TTC549 (cell line): ENCODE measurements around the gene SF3A1.

Source experiments
- FAIRE-seq: peaks from 2 replicates; lab custom pipeline; 2012; peaks lifted over from hg19 to GRCh38; lab: Jason Lieb, UNC

Gene SF3A1

DNA sequence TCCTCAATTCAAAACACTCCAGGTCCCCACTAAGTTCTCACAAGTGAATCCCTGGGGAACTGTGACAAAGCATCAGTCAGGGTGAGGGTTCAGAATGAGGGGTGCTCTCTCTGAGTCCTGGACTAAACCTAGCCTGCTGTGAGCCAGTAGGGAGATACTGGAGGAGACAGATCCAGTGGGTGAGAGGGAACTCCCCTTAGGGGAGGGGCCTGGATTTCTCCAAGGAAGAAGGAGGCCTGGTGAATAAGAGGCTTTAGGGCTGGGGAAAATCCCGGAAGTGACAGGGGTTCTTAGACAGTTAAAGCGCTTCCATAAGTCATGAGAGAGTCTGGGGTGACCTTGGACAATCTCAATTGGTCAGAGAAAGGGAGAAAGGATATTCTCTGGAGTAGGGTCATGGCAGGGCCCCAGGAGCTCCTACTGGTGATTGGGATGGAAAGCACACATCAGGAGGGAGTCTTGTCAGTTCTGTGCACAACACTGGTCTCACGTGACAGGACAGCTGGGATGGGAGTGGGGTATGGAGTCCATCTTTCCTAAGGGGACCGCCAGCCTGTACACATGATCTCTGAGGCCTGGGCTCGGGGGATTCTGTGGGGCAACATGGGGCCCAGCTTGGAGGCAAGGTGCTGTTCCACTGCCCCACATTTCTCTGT, 31.5 kb downstream of the SF3A1 start:
- FAIRE-seq: no peak

DNA sequence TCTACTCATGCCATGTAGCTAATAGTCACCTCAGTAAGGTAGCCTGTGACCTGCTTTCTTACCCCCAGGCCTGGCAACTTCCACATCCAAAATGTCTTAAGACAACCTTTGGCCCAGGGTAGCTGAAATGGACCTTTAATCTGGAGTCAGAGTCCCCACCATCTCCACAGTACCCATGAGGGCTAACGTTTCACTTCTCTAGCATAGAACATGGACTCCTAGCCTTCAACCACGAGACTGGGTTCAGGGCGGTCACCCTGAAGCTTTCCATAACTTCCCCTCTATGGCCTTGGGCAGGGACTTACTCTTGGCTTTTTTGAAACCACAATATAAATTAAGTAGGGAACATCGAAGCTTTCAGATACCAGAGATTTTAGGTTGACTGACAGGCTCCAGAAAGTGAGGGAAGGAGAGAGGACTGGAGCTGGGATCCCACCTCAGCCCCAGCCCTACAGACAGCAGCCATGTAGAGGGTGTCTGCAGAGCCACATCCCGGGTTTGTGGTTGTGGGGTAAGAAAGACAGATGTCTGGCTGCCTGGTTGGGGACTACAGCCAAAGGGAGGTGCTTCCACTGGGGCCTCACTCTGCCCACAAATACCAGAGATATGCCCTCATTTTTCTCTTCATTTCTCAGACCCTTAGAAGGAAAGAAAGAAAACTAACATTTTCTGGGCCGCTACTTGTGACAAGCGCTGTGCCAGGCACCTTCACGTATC, 32.5 kb downstream of the SF3A1 start:
- no peak for FAIRE-seq

DNA sequence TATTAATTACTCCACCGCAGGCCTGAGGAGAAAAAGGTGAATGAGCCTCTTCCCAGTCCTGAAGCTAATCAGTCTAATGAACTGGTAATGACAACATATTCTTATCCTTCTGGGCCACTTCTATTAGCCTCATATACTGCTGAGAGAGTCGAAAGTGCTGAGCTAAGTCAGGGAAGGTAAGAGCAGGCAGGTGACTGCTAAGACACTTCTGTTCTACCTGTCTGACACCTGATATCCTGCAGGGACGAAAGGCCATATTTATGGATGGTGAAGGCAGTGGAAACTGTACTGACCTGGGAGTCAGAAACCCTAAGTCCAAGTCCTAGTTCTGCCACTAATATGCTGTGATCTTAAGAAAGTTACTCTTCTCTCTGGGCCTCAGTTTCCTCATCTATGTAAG, 33.4 kb downstream of the SF3A1 start:
- FAIRE-seq: no peak

- no peak for FAIRE-seq
These were observed 35.2 kb downstream of the SF3A1 start for GRCh38 chr22:30321461-30321860.

- no peak for FAIRE-seq
These were observed 36.6 kb downstream of the SF3A1 start for GRCh38 chr22:30320021-30320556.

DNA sequence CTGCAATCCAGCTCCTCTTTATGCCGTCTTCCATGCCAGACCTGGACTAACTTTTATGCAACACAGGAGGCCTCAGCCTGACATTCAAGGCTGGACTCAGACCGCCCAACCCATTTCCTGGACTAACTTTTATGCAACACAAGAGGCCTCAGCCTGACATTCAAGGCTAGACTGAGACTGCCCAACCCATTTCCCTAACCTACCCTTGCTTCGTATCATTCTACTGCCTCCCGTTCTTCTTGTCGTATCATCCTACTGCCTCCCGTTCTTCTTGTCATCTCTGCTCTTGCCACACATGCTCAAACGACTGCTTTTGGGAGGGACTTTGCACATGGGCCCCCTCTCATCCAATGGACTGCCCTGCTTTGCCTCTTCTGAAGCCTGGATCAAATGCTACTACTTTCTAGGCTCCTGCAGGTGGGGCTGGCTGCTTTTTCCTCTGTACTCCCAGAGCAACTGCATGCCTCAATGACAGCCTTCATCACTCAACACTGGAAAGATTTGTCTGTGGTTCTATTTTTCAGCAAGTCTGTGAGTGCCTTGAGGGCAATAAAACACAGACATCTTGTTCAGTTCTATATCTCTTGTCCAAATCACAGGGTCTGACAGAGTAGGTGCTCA, 37.8 kb downstream of the SF3A1 start:
- FAIRE-seq: no peak

- FAIRE-seq: no peak
These were observed 38.9 kb downstream of the SF3A1 start for GRCh38 chr22:30317778-30318177.

DNA sequence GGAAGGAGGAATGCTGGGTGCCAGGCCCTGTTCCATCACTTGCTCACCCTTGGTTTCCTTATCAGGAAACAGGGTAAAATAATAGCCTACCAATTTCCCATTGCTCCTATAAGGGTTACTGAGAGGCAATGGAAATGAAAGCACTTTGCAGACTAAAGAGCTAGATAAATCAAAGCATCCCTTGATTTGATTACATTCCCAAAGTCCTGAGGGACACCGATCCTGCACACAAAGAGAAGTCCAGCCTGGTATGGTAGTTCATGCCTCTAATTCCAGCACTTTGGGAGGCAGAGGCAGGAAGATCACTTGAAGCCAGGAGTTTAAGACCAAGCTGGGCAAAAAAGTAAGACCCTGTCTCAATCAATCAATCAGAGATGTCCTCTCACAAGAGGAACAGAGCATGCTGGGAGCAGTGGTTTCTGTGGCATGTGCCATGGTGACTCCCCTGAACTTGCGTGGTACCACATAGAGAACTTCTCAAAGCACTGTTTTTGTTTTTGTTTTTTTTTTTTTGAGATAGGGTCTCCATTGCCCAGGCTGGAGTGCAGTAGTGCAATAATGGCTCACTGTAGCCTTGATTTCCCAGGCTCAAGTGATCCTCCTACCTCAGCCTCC, 40.6 kb downstream of the SF3A1 start:
- no peak for FAIRE-seq

- FAIRE-seq: no peak
These were observed 41.8 kb downstream of the SF3A1 start for GRCh38 chr22:30314915-30315314.

DNA sequence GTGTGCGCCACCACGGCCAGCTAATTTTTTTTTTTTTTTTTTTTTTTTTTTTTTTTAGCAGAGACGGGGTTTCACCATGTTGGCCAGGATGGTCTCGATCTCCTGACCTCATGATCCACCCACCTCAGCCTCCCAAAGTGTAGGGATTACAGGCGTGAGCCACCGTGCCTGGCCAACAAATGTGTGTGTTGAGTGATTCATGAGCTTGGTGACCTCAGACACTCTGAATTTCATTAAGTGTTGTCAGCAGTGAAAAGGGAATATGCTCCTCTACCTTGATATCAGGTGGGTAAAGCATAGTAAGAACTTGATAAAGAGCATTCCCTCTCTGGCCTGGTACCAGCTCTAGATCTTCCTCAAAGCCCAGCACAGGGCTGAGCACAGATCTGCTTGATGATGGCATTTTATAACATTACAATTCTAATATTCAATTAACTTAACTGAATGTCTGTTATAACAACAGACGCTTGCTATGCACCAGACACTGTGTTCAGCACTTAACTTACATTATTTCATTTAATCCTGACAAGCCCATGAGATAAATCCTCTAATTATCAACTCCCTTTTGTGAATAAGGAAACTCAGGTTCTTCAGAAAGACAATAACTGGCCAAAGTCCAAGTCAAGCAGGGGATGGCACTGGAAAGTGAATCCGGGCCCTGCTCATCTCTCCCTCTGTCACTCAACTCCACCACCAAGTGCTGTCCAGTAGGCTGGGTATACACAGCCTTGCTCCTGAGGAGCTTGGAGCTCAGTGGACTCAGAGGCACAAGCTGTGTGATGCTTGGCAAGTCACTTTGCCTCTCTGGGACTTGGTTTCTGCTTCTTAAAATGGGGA, 42.9 kb downstream of the SF3A1 start:
- FAIRE-seq: no peak

DNA sequence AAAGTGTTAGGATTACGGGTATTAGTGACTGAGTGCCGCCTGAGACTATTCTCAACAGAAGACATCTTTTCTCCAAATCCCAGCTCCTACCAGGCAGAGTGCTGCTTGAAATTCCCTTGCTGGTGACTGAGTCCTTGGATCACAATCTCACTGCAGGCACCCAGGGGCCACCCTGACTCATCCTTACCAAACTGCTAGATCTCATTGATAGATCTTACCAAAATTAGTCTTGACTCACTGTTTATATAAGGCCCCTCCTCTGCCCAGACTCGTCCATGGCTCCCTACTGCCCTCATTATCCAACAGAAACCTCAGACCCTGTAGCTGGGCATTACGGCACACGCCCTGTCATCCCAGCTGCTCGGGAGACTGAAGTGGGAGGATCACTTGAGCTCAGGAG, 44.6 kb downstream of the SF3A1 start:
- no peak for FAIRE-seq

GRCh38 chr22:30310881-30311771, 45.6 kb downstream of the SF3A1 start:
- no peak for FAIRE-seq

- no peak for FAIRE-seq
These were observed 46.5 kb downstream of the SF3A1 start for GRCh38 chr22:30309951-30310741.

DNA sequence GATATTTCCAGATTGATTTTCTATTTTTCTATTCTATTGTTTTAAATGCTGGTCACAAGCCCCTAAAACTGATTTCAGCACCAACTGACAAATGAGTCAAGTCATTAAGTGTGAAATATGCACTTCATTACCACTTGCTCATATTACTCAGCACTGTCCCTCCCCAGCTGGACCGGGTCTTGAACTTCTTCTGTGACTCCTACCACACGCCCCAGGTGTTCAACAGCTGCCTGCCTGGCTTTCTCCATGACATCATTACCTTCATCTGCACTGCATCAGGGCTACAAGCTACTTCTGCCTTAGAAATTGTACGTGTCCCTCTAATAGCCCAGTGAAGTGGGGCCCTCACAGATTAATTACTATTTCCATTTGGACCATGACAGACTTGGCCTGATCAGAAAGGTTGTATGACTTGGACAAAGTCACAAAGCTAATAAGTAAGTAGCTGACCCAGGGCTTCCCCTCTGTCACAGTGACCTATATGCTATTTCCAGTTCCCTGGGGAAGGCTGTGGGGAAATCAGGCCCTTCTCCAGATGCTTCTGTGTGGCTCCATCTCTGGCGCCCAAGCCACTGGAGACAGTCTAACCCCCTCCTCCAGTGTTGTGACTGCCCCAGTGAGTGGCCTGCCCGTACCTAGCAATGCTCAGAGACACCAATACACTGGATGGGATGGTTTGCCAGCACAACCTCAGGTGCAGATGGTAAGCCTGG, 48.0 kb downstream of the SF3A1 start:
- no peak for FAIRE-seq

DNA sequence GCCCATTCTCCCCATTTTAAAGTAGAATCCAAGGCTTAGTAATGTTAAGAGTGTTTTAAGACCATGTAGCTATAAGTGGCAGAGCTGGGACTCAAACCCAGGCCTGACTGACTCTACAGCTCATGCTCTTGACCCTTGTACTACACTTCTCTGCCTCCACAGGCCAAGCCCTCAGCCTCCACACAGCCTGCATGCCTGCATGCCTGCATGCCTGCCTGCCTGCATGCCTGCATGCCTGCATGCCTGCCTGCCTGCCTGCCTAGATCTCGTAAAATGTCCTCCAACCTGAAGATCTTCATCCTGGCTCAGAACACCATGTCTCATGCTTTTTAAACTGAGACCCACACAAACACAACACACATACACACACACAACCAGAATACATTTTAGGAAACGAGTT, 48.6 kb downstream of the SF3A1 start:
- no peak for FAIRE-seq

- no peak for FAIRE-seq
These were observed 49.6 kb downstream of the SF3A1 start for GRCh38 chr22:30307041-30307574.

DNA sequence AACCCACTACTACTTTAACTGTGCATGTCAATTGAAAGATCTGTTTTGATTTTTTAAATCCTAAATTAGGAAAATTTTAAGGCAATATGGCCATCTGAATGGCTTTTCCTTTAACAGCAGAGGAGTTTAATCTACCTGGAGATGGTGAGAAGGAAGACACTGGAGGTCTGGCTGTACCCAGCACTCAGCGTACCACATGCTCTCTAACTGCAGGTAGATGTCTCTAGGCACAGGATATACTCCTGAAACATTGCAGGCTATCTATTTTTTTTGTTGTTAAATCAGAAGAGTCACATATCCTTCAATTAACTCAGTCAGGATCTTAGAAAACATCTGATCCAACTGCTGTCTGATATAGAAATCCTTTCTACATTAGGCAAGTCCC, 50.1 kb downstream of the SF3A1 start:
- no peak for FAIRE-seq

GRCh38 chr22:30305906-30306626, 50.6 kb downstream of the SF3A1 start:
- FAIRE-seq: no peak

DNA sequence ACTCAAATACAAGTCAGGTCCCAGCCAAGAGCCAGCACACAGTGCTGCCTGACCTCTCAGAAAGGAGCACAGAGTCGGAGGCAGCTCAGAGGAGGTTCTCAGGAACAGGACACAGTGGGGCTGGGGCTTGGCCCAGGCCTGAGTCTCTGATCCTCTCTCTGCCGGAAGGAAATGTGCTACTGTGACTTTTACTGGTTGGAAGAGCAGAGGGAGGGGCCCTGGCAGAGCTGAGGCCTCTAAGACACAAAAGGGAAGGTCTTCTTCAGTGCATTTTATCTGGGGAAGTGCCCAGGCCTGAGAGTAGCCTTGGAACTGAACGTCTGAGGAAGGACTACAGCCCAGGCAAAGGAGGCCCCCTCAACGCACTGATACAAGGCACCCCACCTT, 51.2 kb downstream of the SF3A1 start:
- FAIRE-seq: no peak
